ENCODE measurements around the gene ATG2B. TPM values are rescaled to one million over a fixed set of nuclear protein-coding genes. Genes with fewer than 3 reads are reported as not detected.

Gene ATG2B
- total RNA-seq, 2 donors from 2014 or later = 29.1 to 47.4 TPM

DNA sequence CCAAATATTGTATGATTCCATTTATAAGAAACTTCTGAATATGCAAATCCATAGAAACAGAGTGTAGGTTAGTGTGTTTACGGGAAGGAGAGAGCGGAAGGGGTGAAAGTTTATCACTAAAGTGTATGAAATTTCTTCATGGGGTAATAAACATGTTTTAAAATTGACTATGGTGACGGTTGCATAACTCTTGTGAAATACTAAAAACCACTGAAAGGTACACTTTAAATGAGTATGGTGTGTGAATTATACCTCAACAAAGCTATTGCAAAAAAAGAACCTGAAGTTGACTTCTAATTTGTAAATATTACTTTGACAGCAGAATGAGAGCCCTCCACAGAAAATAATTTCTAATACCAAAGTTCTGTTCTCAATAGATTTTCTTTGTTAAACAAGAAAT is 47.1 kb downstream of the ATG2B start:
- DNase-seq (ENCODE audit: low spot score) (no peak), ATAC-seq (ENCODE audit: insufficient number of reproducible peaks, low FRiP score, low read depth) (no peak)
- H3K36me3 ChIP-seq = peaks cover 16% of the 10 kb centered on the region
- no peaks in the 10 kb centered on the region for H3K27me3 ChIP-seq (replicated peaks; ENCODE audit: insufficient read depth)
- no peak overlapping the region for H3K4me3 ChIP-seq
- no peak overlapping the region for H3K27ac ChIP-seq
- TF ChIP-seq, protein P1, sequence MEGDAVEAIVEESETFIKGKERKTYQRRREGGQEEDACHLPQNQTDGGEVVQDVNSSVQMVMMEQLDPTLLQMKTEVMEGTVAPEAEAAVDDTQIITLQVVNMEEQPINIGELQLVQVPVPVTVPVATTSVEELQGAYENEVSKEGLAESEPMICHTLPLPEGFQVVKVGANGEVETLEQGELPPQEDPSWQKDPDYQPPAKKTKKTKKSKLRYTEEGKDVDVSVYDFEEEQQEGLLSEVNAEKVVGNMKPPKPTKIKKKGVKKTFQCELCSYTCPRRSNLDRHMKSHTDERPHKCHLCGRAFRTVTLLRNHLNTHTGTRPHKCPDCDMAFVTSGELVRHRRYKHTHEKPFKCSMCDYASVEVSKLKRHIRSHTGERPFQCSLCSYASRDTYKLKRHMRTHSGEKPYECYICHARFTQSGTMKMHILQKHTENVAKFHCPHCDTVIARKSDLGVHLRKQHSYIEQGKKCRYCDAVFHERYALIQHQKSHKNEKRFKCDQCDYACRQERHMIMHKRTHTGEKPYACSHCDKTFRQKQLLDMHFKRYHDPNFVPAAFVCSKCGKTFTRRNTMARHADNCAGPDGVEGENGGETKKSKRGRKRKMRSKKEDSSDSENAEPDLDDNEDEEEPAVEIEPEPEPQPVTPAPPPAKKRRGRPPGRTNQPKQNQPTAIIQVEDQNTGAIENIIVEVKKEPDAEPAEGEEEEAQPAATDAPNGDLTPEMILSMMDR (IDR thresholded peaks at IDR 0.05) = no peak
- H3K4me1 ChIP-seq (ENCODE audit: control insufficient read depth in 1 of 2, low read depth in 2 of 2) = no peaks in the 10 kb centered on the region
- no peaks in the 10 kb centered on the region for H3K9me3 ChIP-seq

DNA sequence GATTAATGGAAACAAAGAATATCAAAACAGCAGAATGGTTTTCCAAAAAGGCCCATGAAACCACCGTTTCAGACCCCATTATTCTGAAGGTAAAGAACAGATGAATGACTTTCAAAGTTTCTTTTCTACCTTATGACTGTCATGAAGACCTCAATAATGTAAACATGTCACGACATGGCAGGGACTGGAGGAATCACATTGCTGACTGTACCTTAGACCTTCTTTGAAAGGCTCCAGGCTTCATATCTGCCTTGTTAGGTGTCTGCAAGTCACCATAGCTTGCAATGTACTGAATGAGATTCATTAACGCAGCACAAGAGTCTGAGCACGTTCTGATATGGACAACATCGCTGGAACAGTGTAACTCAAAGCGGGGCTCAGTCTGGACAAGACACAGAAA is 52.2 kb downstream of the ATG2B start:
- H3K36me3 ChIP-seq = peaks cover 33% of the 10 kb centered on the region
- DNase-seq (ENCODE audit: low spot score) = no peak
- H3K9me3 ChIP-seq = no peaks in the 10 kb centered on the region
- no peak overlapping the region for H3K27ac ChIP-seq
- ATAC-seq (ENCODE audit: insufficient number of reproducible peaks, low FRiP score, low read depth) = no peak
- no peaks in the 10 kb centered on the region for H3K4me1 ChIP-seq (ENCODE audit: control insufficient read depth in 1 of 2, low read depth in 2 of 2)
- TF ChIP-seq, protein P1 (IDR thresholded peaks at IDR 0.05) = no peak
- no peak overlapping the region for H3K4me3 ChIP-seq
- no peaks in the 10 kb centered on the region for H3K27me3 ChIP-seq (replicated peaks; ENCODE audit: insufficient read depth)

DNA sequence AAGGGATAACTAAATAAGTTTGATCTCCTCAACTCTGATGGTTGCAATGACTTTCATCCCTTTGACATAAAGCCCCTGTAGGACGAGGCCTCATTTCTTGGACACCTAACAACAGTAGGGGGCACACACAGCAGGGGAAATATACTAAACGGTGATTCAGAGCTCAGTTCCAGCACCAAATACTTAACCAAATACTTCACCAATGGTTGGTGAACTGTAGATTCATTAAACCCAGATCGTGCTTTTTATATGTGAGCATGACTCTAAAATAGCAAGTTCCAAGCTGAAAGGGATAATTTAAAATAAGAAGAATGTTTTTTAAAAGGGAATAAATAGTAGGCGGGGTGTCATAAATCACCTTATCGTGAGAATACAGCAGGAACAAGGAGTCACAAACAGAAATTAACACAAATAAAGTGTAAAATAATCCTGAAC is 53.2 kb downstream of the ATG2B start:
- DNase-seq (ENCODE audit: low spot score) (no peak), ATAC-seq (ENCODE audit: insufficient number of reproducible peaks, low FRiP score, low read depth) (no peak)
- H3K4me1 ChIP-seq (ENCODE audit: control insufficient read depth in 1 of 2, low read depth in 2 of 2) = no peaks in the 10 kb centered on the region
- peaks cover 28% of the 10 kb centered on the region for H3K36me3 ChIP-seq
- no peak overlapping the region for H3K4me3 ChIP-seq
- no peak overlapping the region for H3K27ac ChIP-seq
- H3K9me3 ChIP-seq = no peaks in the 10 kb centered on the region
- TF ChIP-seq, protein P1 (IDR thresholded peaks at IDR 0.05) = no peak
- H3K27me3 ChIP-seq (replicated peaks; ENCODE audit: insufficient read depth) = no peaks in the 10 kb centered on the region

DNA sequence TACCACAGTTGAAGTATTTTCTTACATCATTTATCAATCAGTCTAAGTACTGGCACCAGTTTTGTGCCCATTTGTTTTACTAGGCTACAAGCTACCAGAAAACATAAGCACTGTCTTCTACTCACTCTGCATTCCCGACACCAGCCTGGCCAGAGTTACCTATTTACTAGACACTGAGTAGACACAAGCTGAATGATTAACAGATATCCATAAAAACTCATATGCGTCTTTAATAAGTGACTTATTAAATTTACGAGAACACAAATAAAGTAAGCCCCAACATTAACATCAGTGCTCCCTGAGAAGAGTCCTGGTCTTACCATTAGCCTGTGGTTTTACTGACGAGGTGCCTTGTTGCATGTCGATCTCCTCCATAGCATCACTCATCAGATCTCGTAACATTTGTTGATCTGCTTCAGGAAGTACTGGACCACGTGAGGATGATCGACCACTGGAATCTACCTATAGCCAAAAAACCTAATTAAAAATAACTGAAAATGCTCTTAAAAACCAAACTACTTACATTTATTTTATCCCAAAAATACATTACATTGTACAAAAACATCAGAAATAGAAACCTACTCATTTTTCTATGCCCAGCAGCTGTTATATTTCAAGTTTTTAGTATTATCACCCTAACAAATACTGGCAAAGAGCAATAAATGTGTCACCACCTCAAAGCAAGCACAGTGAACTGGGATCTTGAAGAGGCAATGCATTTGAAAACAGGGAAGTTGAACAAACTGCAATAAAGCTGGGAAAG is 53.8 kb downstream of the ATG2B start:
- ATAC-seq (ENCODE audit: insufficient number of reproducible peaks, low FRiP score, low read depth) = no peak
- H3K36me3 ChIP-seq = peaks cover 33% of the 10 kb centered on the region
- TF ChIP-seq, protein P1 (IDR thresholded peaks at IDR 0.05) = no peak
- H3K9me3 ChIP-seq = no peaks in the 10 kb centered on the region
- H3K4me1 ChIP-seq (ENCODE audit: control insufficient read depth in 1 of 2, low read depth in 2 of 2) = no peaks in the 10 kb centered on the region
- no peak overlapping the region for H3K4me3 ChIP-seq
- H3K27ac ChIP-seq = no peak overlapping the region
- DNase-seq (ENCODE audit: low spot score) = no peak
- no peaks in the 10 kb centered on the region for H3K27me3 ChIP-seq (replicated peaks; ENCODE audit: insufficient read depth)

DNA sequence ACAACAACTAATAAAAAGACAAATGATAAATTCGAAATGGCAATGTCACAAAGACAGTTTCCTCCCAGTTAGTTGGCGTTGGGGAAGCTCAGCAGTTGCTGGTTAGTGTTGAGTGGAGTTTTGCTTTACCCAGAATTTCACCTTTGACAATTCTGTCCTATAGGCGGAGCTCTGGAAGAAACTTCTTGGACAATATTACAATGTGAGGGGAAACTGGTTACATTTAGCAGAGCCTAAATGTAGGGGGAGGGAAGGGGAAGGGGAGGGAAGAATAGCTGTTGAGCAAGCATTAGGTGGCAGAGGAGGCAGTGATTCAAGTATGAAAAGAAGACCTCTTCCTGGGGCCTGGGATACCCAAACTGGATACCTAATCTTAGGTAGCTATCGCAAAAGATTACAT is 55.7 kb downstream of the ATG2B start:
- no peak for DNase-seq (ENCODE audit: low spot score)
- H3K9me3 ChIP-seq = no peaks in the 10 kb centered on the region
- H3K4me1 ChIP-seq (ENCODE audit: control insufficient read depth in 1 of 2, low read depth in 2 of 2) = no peaks in the 10 kb centered on the region
- H3K36me3 ChIP-seq = peaks cover 40% of the 10 kb centered on the region
- H3K27ac ChIP-seq = no peak overlapping the region
- no peaks in the 10 kb centered on the region for H3K27me3 ChIP-seq (replicated peaks; ENCODE audit: insufficient read depth)
- ATAC-seq (ENCODE audit: insufficient number of reproducible peaks, low FRiP score, low read depth) = no peak
- TF ChIP-seq, protein P1 (IDR thresholded peaks at IDR 0.05) = no peak
- H3K4me3 ChIP-seq = no peak overlapping the region

Data from thoracic aorta (tissue), 2 donors.